Mononuclear cell (primary cell): ENCODE measurements around the gene COL17A1. TPM values are rescaled to one million over a fixed set of nuclear protein-coding genes. Genes with fewer than 3 reads are reported as not detected.

Source experiments
- H3K27me3 ChIP-seq: 2 replicates; pipeline ENCODE4 v1.6.0; 2011; ENCODE audit warnings: low read length, control low read depth; ENCODE audit not compliant: insufficient read depth
- H3K4me1 ChIP-seq: 2 replicates; pipeline ENCODE4 v1.5.1; 2011; ENCODE audit warnings: mild to moderate bottlenecking, low read length, control low read depth; ENCODE audit not compliant: insufficient read depth
- H3K4me3 ChIP-seq: 2 replicates; pipeline ENCODE4 v1.5.1; 2011; ENCODE audit warnings: mild to moderate bottlenecking, low read length, moderate library complexity
- H3K9me3 ChIP-seq: 2 replicates; pipeline ENCODE4 v1.5.1; 2011; ENCODE audit warnings: low read depth, mild to moderate bottlenecking, control low read depth, low read length
- total RNA-seq: library from RNA; depleted of rRNA; stranded (reverse); fragments of >200 nt; gene quantifications from one replicate; pipeline ENCODE4 v1.2.3, GENCODE V29; 2012

The COL17A1 gene
- total RNA-seq, 1 donor: not detected

- Histone ChIP-seq H3K27me3 (no peaks in the 10 kb centered on the region), H3K9me3 (no peaks in the 10 kb centered on the region), H3K4me3 (no peak overlapping the region), H3K4me1 (no peaks in the 10 kb centered on the region)
These were observed 8.4 kb downstream of the COL17A1 start for GRCh38 chr10:104077247-104077646.

- Histone ChIP-seq H3K4me3 (no peak overlapping the region), H3K27me3 (no peaks in the 10 kb centered on the region), H3K9me3 (no peaks in the 10 kb centered on the region), H3K4me1 (no peaks in the 10 kb centered on the region)
These were observed 8.9 kb downstream of the COL17A1 start for GRCh38 chr10:104076743-104077160.

- no peaks in the 10 kb centered on the region for H3K9me3 ChIP-seq
- no peaks in the 10 kb centered on the region for H3K27me3 ChIP-seq
- no peak overlapping the region for H3K4me3 ChIP-seq
- no peaks in the 10 kb centered on the region for H3K4me1 ChIP-seq
These were observed 11.2 kb downstream of the COL17A1 start for GRCh38 chr10:104074505-104074904.

- Histone ChIP-seq H3K9me3 (no peaks in the 10 kb centered on the region), H3K4me3 (no peak overlapping the region), H3K4me1 (no peaks in the 10 kb centered on the region), H3K27me3 (no peaks in the 10 kb centered on the region)
These were observed 12.9 kb downstream of the COL17A1 start for GRCh38 chr10:104072786-104073185.

GRCh38 chr10:104069613-104070012 lies 16.1 kb downstream of the COL17A1 start:
- H3K4me1 ChIP-seq: no peaks in the 10 kb centered on the region
- H3K27me3 ChIP-seq: no peaks in the 10 kb centered on the region
- H3K4me3 ChIP-seq: no peak overlapping the region
- no peaks in the 10 kb centered on the region for H3K9me3 ChIP-seq

- no peaks in the 10 kb centered on the region for H3K9me3 ChIP-seq
- H3K27me3 ChIP-seq: no peaks in the 10 kb centered on the region
- H3K4me3 ChIP-seq: no peak overlapping the region
- H3K4me1 ChIP-seq: no peaks in the 10 kb centered on the region
These were observed 18.2 kb downstream of the COL17A1 start for GRCh38 chr10:104067525-104067924.

DNA sequence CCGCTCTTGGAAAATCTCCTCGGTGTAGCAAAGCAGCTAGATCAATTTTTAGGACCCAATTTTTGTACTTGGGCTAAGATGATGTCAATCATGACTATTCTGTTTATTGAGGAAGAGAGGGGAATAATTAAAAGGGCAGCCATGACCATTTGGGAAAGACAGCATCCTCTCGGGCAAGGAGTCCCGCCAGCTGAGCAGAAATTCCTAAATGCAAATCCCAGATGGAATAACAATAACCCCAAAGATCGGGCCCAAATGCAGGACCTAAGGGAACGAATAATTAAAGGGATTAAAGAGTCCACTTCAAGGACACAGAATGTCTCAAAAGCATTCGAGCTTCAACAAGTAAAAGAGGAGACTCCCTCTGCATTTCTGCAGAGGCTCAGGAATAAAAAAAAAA lies 18.7 kb downstream of the COL17A1 start:
- H3K4me1 ChIP-seq: no peaks in the 10 kb centered on the region
- H3K9me3 ChIP-seq: no peaks in the 10 kb centered on the region
- no peak overlapping the region for H3K4me3 ChIP-seq
- H3K27me3 ChIP-seq: no peaks in the 10 kb centered on the region

- no peaks in the 10 kb centered on the region for H3K9me3 ChIP-seq
- H3K4me3 ChIP-seq: no peak overlapping the region
- H3K27me3 ChIP-seq: no peaks in the 10 kb centered on the region
- no peaks in the 10 kb centered on the region for H3K4me1 ChIP-seq
These were observed 19.9 kb downstream of the COL17A1 start for GRCh38 chr10:104065748-104066147.

- no peaks in the 10 kb centered on the region for H3K4me1 ChIP-seq
- no peaks in the 10 kb centered on the region for H3K27me3 ChIP-seq
These were observed 24.5 kb downstream of the COL17A1 start for GRCh38 chr10:104061196-104061595.

GRCh38 chr10:104059364-104059763 lies 26.3 kb downstream of the COL17A1 start:
- no peak overlapping the region for H3K4me3 ChIP-seq
- no peaks in the 10 kb centered on the region for H3K4me1 ChIP-seq
- no peaks in the 10 kb centered on the region for H3K9me3 ChIP-seq
- H3K27me3 ChIP-seq: no peaks in the 10 kb centered on the region

More at GRCh38 chr10:104061196-104061595, 24.5 kb downstream of the COL17A1 start:
- Histone ChIP-seq H3K9me3 (no peaks in the 10 kb centered on the region), H3K4me3 (no peak overlapping the region)

GRCh38 chr10:104057717-104058116 lies 28.0 kb downstream of the COL17A1 start:
- Histone ChIP-seq H3K4me3 (no peak overlapping the region), H3K9me3 (no peaks in the 10 kb centered on the region), H3K4me1 (no peaks in the 10 kb centered on the region), H3K27me3 (no peaks in the 10 kb centered on the region)

GRCh38 chr10:104056619-104057273 lies 28.9 kb downstream of the COL17A1 start:
- no peaks in the 10 kb centered on the region for H3K4me1 ChIP-seq
- no peaks in the 10 kb centered on the region for H3K27me3 ChIP-seq
- no peaks in the 10 kb centered on the region for H3K9me3 ChIP-seq
- no peak overlapping the region for H3K4me3 ChIP-seq

DNA sequence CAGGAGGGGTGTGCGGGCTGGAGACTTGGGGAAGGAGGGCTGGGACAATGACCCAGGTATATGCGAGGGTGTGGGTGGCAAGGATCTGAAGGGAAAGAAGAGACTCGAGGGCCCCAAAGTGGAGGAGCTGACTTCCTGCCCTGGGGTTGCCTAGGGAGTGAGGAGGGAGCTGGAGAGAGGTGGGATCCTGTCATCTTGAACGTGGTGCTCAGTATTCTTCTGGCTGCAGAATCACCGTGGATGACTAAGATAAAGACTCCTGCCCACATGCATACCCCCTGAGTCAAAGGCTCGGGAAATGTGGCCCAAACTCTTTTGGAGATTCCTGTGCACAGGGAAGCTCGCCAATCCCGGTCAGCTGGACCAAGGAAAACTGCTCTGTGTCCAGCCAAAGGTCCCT lies 31.2 kb downstream of the COL17A1 start:
- Histone ChIP-seq H3K9me3 (no peaks in the 10 kb centered on the region), H3K27me3 (no peaks in the 10 kb centered on the region), H3K4me1 (no peaks in the 10 kb centered on the region), H3K4me3 (no peak overlapping the region)

GRCh38 chr10:104053201-104053600 lies 32.5 kb downstream of the COL17A1 start:
- H3K4me1 ChIP-seq: no peaks in the 10 kb centered on the region
- H3K4me3 ChIP-seq: no peak overlapping the region
- no peaks in the 10 kb centered on the region for H3K9me3 ChIP-seq
- H3K27me3 ChIP-seq: no peaks in the 10 kb centered on the region

DNA sequence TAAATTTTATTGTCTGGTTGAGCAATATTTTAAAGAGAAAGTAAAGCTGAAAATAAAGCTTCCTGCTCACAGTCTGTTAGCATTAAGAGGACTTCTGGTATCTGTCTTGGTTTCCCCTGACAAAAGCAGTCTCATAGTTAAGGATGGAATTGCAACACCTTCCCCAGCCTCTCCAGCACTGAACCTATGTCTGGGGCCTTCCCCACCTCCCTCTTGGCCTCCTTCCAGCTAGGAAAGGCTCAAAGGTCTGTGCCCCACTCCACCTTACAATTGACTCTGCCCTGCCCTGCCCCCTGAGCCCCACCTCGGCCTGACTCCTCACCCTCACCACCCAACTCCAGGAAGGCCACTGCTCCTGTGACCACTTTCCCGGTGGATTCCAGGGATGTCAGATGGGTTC lies 33.2 kb downstream of the COL17A1 start:
- Histone ChIP-seq H3K4me3 (no peak overlapping the region), H3K4me1 (no peaks in the 10 kb centered on the region), H3K9me3 (no peaks in the 10 kb centered on the region), H3K27me3 (no peaks in the 10 kb centered on the region)

DNA sequence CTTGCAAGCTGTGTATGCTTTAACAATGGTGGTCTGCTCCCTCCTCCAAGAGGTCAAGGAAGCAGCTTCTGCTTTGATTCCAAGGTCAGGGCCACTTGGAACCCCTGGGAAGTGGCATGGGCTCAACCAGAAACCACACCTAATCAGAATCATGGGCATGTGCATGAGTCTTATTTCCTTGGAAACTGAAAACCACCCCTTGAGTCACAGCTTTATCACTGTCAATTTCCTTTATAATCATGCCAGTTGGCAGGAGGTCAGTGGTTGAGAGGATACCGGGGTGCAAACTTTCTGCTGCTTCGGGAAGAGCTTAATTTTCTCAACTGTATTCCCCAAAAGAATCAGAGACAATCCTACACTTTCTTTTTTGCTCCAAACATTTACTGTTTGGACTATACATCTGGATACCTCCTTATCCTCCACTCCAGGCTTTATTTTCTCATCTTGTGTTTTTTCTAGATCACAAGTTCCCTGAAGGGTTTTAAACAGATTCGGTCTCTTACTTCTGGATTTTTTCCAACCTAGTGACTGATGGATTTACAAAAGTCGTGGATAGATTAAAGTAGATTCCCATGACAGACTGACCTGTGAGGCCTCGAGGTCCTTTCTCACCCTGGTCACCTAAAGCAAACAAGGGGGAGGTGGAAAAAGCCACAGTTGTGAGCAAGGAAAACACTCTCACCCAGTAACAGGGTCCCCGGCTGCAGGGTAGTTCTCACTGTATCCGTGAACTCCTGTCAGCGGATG lies 36.0 kb downstream of the COL17A1 start:
- no peak overlapping the region for H3K4me3 ChIP-seq
- H3K9me3 ChIP-seq: no peaks in the 10 kb centered on the region

More for the DNA sequence above, 36.0 kb downstream of the COL17A1 start:
- Histone ChIP-seq H3K27me3 (no peaks in the 10 kb centered on the region), H3K4me1 (no peaks in the 10 kb centered on the region)
